Measurements from ENCODE around the gene IDUA. TPM values are rescaled to one million over a fixed set of nuclear protein-coding genes. Genes with fewer than 3 reads are reported as not detected.

Gene IDUA
- total and polyA plus RNA-seq, 4 donors: 3.0 to 4.5 (median 3.8) TPM

GRCh38 chr4:982814-983213, 4.0 kb upstream of the IDUA start (continued):
- no peak for TF ChIP-seq ZBTB33 (IDR thresholded peaks at IDR 0.05)
- no peak for TF ChIP-seq TAF1 (conservative IDR thresholded peaks at IDR 0.05)
- no peak for TF ChIP-seq RXRA (IDR thresholded peaks at IDR 0.05)
- TF ChIP-seq CTCF (IDR thresholded peaks at IDR 0.05; ENCODE audit: low read depth, low read length, missing input control): no peak
- TF ChIP-seq NR2F2 (IDR thresholded peaks at IDR 0.05): no peak
- no peak for TF ChIP-seq HNF4A (conservative IDR thresholded peaks at IDR 0.05)

- no peak overlapping the region for H3K9ac ChIP-seq (ENCODE audit: low read depth in 1 of 2, low read length in 2 of 2)
- DNase-seq (ENCODE audit: low spot score): no peak
- 34% methylated on average over 15 of the region's 15 CpGs for whole genome bisulfite sequencing
- H3K4me3 ChIP-seq (ENCODE audit: low read depth in 1 of 3, low read length in 3 of 3): no peak overlapping the region
- H3K27me3 ChIP-seq (ENCODE audit: control insufficient read depth in 4 of 4, insufficient read depth in 4 of 4, low read length in 3 of 4): no peaks in the 10 kb centered on the region
- TF ChIP-seq MAX (IDR thresholded peaks at IDR 0.05) (no peak), JUND (IDR thresholded peaks at IDR 0.05) (peak in 1 of 2 donors; percentile 23), NR2F2 (IDR thresholded peaks at IDR 0.05) (peak; percentile 30), REST (IDR thresholded peaks at IDR 0.05) (no peak), RAD21 (IDR thresholded peaks at IDR 0.05) (peak in 1 of 2 donors; percentile 41), HNF4A (conservative IDR thresholded peaks at IDR 0.05) (peak; percentile 76 to 78), GABPA (IDR thresholded peaks at IDR 0.05 in 1 of 2, conservative IDR thresholded peaks at IDR 0.05 in 1 of 2) (no peak), FOXA2 (IDR thresholded peaks at IDR 0.05) (no peak), SP1 (IDR thresholded peaks at IDR 0.05) (peak; percentile 77), YY1 (IDR thresholded peaks at IDR 0.05) (peak; percentile 11), ZBTB33 (IDR thresholded peaks at IDR 0.05) (no peak), EGR1 (IDR thresholded peaks at IDR 0.05; ENCODE audit: low read depth in 2 of 2) (no peak), ATF3 (IDR thresholded peaks at IDR 0.05) (peak; percentile 88), CTCF (IDR thresholded peaks at IDR 0.05; ENCODE audit: low read depth, low read length, missing input control) (no peak), FOXA1 (IDR thresholded peaks at IDR 0.05) (no peak), HNF4G (IDR thresholded peaks at IDR 0.05) (peak; percentile 41), TAF1 (conservative IDR thresholded peaks at IDR 0.05) (no peak), RXRA (IDR thresholded peaks at IDR 0.05) (peak; percentile 52 to 77)
- no peaks in the 10 kb centered on the region for H3K9me3 ChIP-seq (ENCODE audit: control insufficient read depth in 4 of 4, low read length in 3 of 4)
- H3K4me1 ChIP-seq (ENCODE audit: control insufficient read depth in 4 of 4, insufficient read depth in 4 of 4, low read length in 3 of 4): peaks cover 11 to 44% (median 32%) of the 10 kb centered on the region in 4 donors
- H3K27ac ChIP-seq (ENCODE audit: low read depth in 1 of 2, low read length in 2 of 2): peak overlapping the region; percentile 22 to 34
- no peaks in the 10 kb centered on the region for H3K36me3 ChIP-seq (ENCODE audit: control insufficient read depth in 4 of 4, insufficient read depth in 3 of 4, low read depth in 1 of 4, low read length in 3 of 4)
Measured at GRCh38 chr4:984336-985054, 2.3 kb upstream of the IDUA start.

All from liver (tissue), 9 donors.